Breast epithelium (tissue), 4 donors: ENCODE data around the gene SLC13A2. TPM values are rescaled to one million over a fixed set of nuclear protein-coding genes. Genes with fewer than 3 reads are reported as not detected.
A peak's percentile ranks its signal among the peaks of the same experiment; 100 is the strongest.

ENCODE experiments used
- DNase-seq, 2 donors: peaks; one replicate each; pipeline ENCODE4 v3.0.0-alpha.2; 2019; ENCODE audit warnings: low spot score in 2 of 2
- H3K27ac ChIP-seq, 2 donors: fragments of 200-600 bp; sonication (generic) in 1 of 2; one replicate each; pipeline ENCODE4 v1.5.1; 2016 to 2019; ENCODE audit warnings: mild to moderate bottlenecking in 1 of 2
- H3K27me3 ChIP-seq, 2 donors: fragments of 200-600 bp; sonication (generic) in 1 of 2; one replicate each; pipeline versions ENCODE4 v1.5.1 to v1.6.0; 2017 to 2019; ENCODE audit warnings: control low read depth in 1 of 2, mild to moderate bottlenecking in 1 of 2
- H3K36me3 ChIP-seq: fragments of 200-600 bp; one replicate; pipeline ENCODE4 v1.5.1; 2019
- H3K4me1 ChIP-seq, 2 donors: fragments of 200-600 bp; sonication (generic); one replicate each; pipeline ENCODE4 v1.5.1; 2016 to 2019; ENCODE audit warnings: control low read depth in 1 of 2
- H3K4me3 ChIP-seq, 3 donors: fragments of 200-600 bp; sonication (generic); 1 replicate in 2 of 3; 2 replicates in 1 of 3; pipeline ENCODE4 v1.5.1; 2016 to 2019; ENCODE audit warnings: mild to moderate bottlenecking in 3 of 3, moderate library complexity in 2 of 3
- H3K9me3 ChIP-seq, 2 donors: fragments of 200-600 bp; sonication (generic) in 1 of 2; one replicate each; pipeline ENCODE4 v1.5.1; 2016 to 2019; ENCODE audit warnings: control low read depth in 1 of 2
- CTCF ChIP-seq, 3 donors: fragments of 450-650 bp; IDR thresholded peaks; one replicate each; pipeline ENCODE4 v1.5.1; 2016 to 2017; ENCODE audit warnings: antibody characterized with exemption in 3 of 3, mild to moderate bottlenecking in 3 of 3, moderate library complexity in 3 of 3
- POLR2A ChIP-seq: fragments of 450-650 bp; IDR thresholded peaks from one replicate; pipeline ENCODE4 v1.6.1; 2016; ENCODE audit warnings: antibody characterized with exemption, mild to moderate bottlenecking, moderate library complexity
- POLR2AphosphoS5 ChIP-seq, 3 donors: sonication (generic); formaldehyde crosslinking; IDR thresholded peaks; one replicate each; pipeline ENCODE4 v1.6.1; 2017; ENCODE audit warnings: antibody characterized with exemption in 3 of 3
- intact Hi-C: fragments of 100-400 bp; cut with DNase I; formaldehyde crosslinking; loops from one replicate; pipeline ENCODE4 v1.15.1; 2023; ENCODE audit warnings: low total_unique reads
- total RNA-seq, 3 donors: library from RNA; depleted of rRNA; stranded (reverse); fragments of >200 nt; gene quantifications; one replicate each; pipeline ENCODE4 v1.1.0, GENCODE V29; 2016

Gene SLC13A2
- total RNA-seq, 3 donors from 2014 or later = 0.66 to 4.0 TPM; not detected in 1

- no peak for TF ChIP-seq POLR2AphosphoS5 (IDR thresholded peaks at IDR 0.05)
- no peak for TF ChIP-seq POLR2A
- TF ChIP-seq CTCF (IDR thresholded peaks at IDR 0.05) = no peak
- intact Hi-C loops = no loop called here
- Histone ChIP-seq H3K27me3 (no peaks in the 10 kb centered on the region), H3K27ac (peak overlapping the region in 1 of 2 donors; percentile 19), H3K4me3 (no peak overlapping the region), H3K36me3 (no peaks in the 10 kb centered on the region), H3K9me3 (no peaks in the 10 kb centered on the region), H3K4me1 (no peaks in the 10 kb centered on the region)
- DNase-seq = no peak
Observed at GRCh38 chr17:28480799-28481571, 7.5 kb downstream of the SLC13A2 start.

GRCh38 chr17:28482551-28483199, 9.2 kb downstream of the SLC13A2 start:
- TF ChIP-seq POLR2AphosphoS5 (IDR thresholded peaks at IDR 0.05) (no peak), CTCF (IDR thresholded peaks at IDR 0.05) (no peak), POLR2A (no peak)
- no peaks in the 10 kb centered on the region for H3K36me3 ChIP-seq
- no peaks in the 10 kb centered on the region for H3K4me1 ChIP-seq
- no peaks in the 10 kb centered on the region for H3K9me3 ChIP-seq
- intact Hi-C loops = no loop called here
- H3K27ac ChIP-seq = no peak overlapping the region
- no peaks in the 10 kb centered on the region for H3K27me3 ChIP-seq
- no peak overlapping the region for H3K4me3 ChIP-seq
- DNase-seq = no peak

- no peaks in the 10 kb centered on the region for H3K36me3 ChIP-seq
- no peaks in the 10 kb centered on the region for H3K27me3 ChIP-seq
- DNase-seq = no peak
- TF ChIP-seq POLR2A (no peak), CTCF (IDR thresholded peaks at IDR 0.05) (no peak), POLR2AphosphoS5 (IDR thresholded peaks at IDR 0.05) (no peak)
- no peak overlapping the region for H3K4me3 ChIP-seq
- H3K4me1 ChIP-seq = no peaks in the 10 kb centered on the region
- H3K9me3 ChIP-seq = no peaks in the 10 kb centered on the region
- H3K27ac ChIP-seq = no peak overlapping the region
- intact Hi-C loops = no loop called here
Observed at GRCh38 chr17:28484296-28484695, 10.9 kb downstream of the SLC13A2 start.

- H3K36me3 ChIP-seq = no peaks in the 10 kb centered on the region
- H3K4me1 ChIP-seq = no peaks in the 10 kb centered on the region
- no peaks in the 10 kb centered on the region for H3K27me3 ChIP-seq
- no peak overlapping the region for H3K27ac ChIP-seq
- intact Hi-C loops = no loop called here
- TF ChIP-seq POLR2A (no peak), POLR2AphosphoS5 (IDR thresholded peaks at IDR 0.05) (no peak), CTCF (IDR thresholded peaks at IDR 0.05) (no peak)
- no peak for DNase-seq
- H3K9me3 ChIP-seq = no peaks in the 10 kb centered on the region
- H3K4me3 ChIP-seq = no peak overlapping the region
Observed at GRCh38 chr17:28485049-28485448, 11.6 kb downstream of the SLC13A2 start.

GRCh38 chr17:28487881-28488532, 14.6 kb downstream of the SLC13A2 start:
- H3K27me3 ChIP-seq = no peaks in the 10 kb centered on the region
- intact Hi-C loops = no loop called here
- H3K27ac ChIP-seq = no peak overlapping the region
- no peaks in the 10 kb centered on the region for H3K9me3 ChIP-seq
- H3K36me3 ChIP-seq = no peaks in the 10 kb centered on the region
- DNase-seq = no peak
- no peak overlapping the region for H3K4me3 ChIP-seq
- no peak for TF ChIP-seq CTCF (IDR thresholded peaks at IDR 0.05)
- TF ChIP-seq POLR2A = no peak
- TF ChIP-seq POLR2AphosphoS5 (IDR thresholded peaks at IDR 0.05) = no peak
- no peaks in the 10 kb centered on the region for H3K4me1 ChIP-seq
